Measurements from ENCODE around the gene SH3RF2. TPM values are rescaled to one million over a fixed set of nuclear protein-coding genes. Genes with fewer than 3 reads are reported as not detected.

Gene SH3RF2
- total and polyA plus RNA-seq, 2 of the 13 experiments (the other 11 are each of a cell fraction or from before 2014, with no cell fraction given), result 2.6 to 3.7 TPM

GRCh38 chr5:145944328-145944727, 8.0 kb downstream of the SH3RF2 start (continued):
- TF ChIP-seq, protein P1, sequence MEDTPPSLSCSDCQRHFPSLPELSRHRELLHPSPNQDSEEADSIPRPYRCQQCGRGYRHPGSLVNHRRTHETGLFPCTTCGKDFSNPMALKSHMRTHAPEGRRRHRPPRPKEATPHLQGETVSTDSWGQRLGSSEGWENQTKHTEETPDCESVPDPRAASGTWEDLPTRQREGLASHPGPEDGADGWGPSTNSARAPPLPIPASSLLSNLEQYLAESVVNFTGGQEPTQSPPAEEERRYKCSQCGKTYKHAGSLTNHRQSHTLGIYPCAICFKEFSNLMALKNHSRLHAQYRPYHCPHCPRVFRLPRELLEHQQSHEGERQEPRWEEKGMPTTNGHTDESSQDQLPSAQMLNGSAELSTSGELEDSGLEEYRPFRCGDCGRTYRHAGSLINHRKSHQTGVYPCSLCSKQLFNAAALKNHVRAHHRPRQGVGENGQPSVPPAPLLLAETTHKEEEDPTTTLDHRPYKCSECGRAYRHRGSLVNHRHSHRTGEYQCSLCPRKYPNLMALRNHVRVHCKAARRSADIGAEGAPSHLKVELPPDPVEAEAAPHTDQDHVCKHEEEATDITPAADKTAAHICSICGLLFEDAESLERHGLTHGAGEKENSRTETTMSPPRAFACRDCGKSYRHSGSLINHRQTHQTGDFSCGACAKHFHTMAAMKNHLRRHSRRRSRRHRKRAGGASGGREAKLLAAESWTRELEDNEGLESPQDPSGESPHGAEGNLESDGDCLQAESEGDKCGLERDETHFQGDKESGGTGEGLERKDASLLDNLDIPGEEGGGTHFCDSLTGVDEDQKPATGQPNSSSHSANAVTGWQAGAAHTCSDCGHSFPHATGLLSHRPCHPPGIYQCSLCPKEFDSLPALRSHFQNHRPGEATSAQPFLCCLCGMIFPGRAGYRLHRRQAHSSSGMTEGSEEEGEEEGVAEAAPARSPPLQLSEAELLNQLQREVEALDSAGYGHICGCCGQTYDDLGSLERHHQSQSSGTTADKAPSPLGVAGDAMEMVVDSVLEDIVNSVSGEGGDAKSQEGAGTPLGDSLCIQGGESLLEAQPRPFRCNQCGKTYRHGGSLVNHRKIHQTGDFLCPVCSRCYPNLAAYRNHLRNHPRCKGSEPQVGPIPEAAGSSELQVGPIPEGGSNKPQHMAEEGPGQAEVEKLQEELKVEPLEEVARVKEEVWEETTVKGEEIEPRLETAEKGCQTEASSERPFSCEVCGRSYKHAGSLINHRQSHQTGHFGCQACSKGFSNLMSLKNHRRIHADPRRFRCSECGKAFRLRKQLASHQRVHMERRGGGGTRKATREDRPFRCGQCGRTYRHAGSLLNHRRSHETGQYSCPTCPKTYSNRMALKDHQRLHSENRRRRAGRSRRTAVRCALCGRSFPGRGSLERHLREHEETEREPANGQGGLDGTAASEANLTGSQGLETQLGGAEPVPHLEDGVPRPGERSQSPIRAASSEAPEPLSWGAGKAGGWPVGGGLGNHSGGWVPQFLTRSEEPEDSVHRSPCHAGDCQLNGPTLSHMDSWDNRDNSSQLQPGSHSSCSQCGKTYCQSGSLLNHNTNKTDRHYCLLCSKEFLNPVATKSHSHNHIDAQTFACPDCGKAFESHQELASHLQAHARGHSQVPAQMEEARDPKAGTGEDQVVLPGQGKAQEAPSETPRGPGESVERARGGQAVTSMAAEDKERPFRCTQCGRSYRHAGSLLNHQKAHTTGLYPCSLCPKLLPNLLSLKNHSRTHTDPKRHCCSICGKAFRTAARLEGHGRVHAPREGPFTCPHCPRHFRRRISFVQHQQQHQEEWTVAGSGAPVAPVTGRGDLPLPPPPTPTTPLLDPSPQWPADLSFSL (CRISPR knock-in tag; IDR thresholded peaks at IDR 0.05), result 0 out of 2 replicates have a peak, but pooled peaks have one; percentile 16
- TF ChIP-seq RARA (CRISPR knock-in tag; IDR thresholded peaks at IDR 0.05) (peak; percentile 29; the same call in 1 of the 2 replicates), TEAD3 (CRISPR knock-in tag; optimal IDR thresholded peaks at IDR 0.05; ENCODE audit: borderline replicate concordance) (peak; percentile 30), ZNF83 (CRISPR knock-in tag; IDR thresholded peaks at IDR 0.05; ENCODE audit: borderline replicate concordance) (no peak), ZSCAN25 (CRISPR knock-in tag; IDR thresholded peaks at IDR 0.05) (no peak), NCOA2 (CRISPR knock-in tag; IDR thresholded peaks at IDR 0.05) (0 out of 2 replicates have a peak, but pooled peaks have one; percentile 30), POGZ (CRISPR knock-in tag; IDR thresholded peaks at IDR 0.05) (peak; percentile 29; the same call in 1 of the 2 replicates), ZMYM4 (CRISPR knock-in tag; IDR thresholded peaks at IDR 0.05) (peak; percentile 44; the same call in 1 of the 2 replicates), ZNF501 (CRISPR knock-in tag; IDR thresholded peaks at IDR 0.05) (no peak), SOX5 (CRISPR knock-in tag; IDR thresholded peaks at IDR 0.05; ENCODE audit: borderline replicate concordance) (peak; percentile 23; the same call in 1 of the 2 replicates), HNF4A (CRISPR knock-in tag; IDR thresholded peaks at IDR 0.05) (peak; percentile 75), MED1 (CRISPR knock-in tag; IDR thresholded peaks at IDR 0.05) (0 out of 2 replicates have a peak, but pooled peaks have one; percentile 14), ZNF678 (CRISPR knock-in tag; IDR thresholded peaks at IDR 0.05) (no peak), RFXAP (CRISPR knock-in tag; IDR thresholded peaks at IDR 0.05; ENCODE audit: borderline replicate concordance) (no peak), FOSL2 (CRISPR knock-in tag; IDR thresholded peaks at IDR 0.05) (0 out of 2 replicates have a peak, but pooled peaks have one; percentile 17)
- TF ChIP-seq, protein P2, sequence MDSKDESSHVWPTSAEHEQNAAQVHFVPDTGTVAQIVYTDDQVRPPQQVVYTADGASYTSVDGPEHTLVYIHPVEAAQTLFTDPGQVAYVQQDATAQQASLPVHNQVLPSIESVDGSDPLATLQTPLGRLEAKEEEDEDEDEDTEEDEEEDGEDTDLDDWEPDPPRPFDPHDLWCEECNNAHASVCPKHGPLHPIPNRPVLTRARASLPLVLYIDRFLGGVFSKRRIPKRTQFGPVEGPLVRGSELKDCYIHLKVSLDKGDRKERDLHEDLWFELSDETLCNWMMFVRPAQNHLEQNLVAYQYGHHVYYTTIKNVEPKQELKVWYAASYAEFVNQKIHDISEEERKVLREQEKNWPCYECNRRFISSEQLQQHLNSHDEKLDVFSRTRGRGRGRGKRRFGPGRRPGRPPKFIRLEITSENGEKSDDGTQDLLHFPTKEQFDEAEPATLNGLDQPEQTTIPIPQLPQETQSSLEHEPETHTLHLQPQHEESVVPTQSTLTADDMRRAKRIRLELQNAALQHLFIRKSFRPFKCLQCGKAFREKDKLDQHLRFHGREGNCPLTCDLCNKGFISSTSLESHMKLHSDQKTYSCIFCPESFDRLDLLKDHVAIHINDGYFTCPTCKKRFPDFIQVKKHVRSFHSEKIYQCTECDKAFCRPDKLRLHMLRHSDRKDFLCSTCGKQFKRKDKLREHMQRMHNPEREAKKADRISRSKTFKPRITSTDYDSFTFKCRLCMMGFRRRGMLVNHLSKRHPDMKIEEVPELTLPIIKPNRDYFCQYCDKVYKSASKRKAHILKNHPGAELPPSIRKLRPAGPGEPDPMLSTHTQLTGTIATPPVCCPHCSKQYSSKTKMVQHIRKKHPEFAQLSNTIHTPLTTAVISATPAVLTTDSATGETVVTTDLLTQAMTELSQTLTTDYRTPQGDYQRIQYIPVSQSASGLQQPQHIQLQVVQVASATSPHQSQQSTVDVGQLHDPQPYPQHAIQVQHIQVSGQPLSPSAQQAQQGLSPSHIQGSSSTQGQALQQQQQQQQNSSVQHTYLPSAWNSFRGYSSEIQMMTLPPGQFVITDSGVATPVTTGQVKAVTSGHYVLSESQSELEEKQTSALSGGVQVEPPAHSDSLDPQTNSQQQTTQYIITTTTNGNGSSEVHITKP (CRISPR knock-in tag; IDR thresholded peaks at IDR 0.05; ENCODE audit: low read depth), result peak; percentile 57; the same call in 1 of the 2 replicates
- TF ChIP-seq, protein P3, sequence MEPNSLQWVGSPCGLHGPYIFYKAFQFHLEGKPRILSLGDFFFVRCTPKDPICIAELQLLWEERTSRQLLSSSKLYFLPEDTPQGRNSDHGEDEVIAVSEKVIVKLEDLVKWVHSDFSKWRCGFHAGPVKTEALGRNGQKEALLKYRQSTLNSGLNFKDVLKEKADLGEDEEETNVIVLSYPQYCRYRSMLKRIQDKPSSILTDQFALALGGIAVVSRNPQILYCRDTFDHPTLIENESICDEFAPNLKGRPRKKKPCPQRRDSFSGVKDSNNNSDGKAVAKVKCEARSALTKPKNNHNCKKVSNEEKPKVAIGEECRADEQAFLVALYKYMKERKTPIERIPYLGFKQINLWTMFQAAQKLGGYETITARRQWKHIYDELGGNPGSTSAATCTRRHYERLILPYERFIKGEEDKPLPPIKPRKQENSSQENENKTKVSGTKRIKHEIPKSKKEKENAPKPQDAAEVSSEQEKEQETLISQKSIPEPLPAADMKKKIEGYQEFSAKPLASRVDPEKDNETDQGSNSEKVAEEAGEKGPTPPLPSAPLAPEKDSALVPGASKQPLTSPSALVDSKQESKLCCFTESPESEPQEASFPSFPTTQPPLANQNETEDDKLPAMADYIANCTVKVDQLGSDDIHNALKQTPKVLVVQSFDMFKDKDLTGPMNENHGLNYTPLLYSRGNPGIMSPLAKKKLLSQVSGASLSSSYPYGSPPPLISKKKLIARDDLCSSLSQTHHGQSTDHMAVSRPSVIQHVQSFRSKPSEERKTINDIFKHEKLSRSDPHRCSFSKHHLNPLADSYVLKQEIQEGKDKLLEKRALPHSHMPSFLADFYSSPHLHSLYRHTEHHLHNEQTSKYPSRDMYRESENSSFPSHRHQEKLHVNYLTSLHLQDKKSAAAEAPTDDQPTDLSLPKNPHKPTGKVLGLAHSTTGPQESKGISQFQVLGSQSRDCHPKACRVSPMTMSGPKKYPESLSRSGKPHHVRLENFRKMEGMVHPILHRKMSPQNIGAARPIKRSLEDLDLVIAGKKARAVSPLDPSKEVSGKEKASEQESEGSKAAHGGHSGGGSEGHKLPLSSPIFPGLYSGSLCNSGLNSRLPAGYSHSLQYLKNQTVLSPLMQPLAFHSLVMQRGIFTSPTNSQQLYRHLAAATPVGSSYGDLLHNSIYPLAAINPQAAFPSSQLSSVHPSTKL (CRISPR knock-in tag; IDR thresholded peaks at IDR 0.05), result peak; percentile 38
